T-helper 1 cell treated with Interleukin-12 subunit alpha and Interleukin-12 subunit beta and Interleukin-4 antibody, amounts not matched to agents 30 μg/mL and 1 μg/mL, for 36 hours (primary cell): Measurements from ENCODE around the gene ATP10A.

ENCODE experiments used
- H3K27ac Mint-ChIP-seq: one replicate; pipeline ENCODE4 v1.8.0; 2021; ENCODE audit warnings: mild to moderate bottlenecking, mixed read lengths
- H3K27me3 Mint-ChIP-seq: one replicate; pipeline ENCODE4 v1.8.0; 2021; ENCODE audit warnings: low read depth, mixed read lengths
- H3K36me3 Mint-ChIP-seq: one replicate; pipeline ENCODE4 v1.8.0; 2021; ENCODE audit warnings: low read depth, mixed read lengths
- H3K4me1 Mint-ChIP-seq: one replicate; pipeline ENCODE4 v1.8.0; 2021; ENCODE audit warnings: low read depth, mixed read lengths
- H3K4me3 Mint-ChIP-seq: one replicate; pipeline ENCODE4 v1.8.0; 2021; ENCODE audit warnings: mild to moderate bottlenecking, moderate library complexity, mixed read lengths
- H3K9me3 Mint-ChIP-seq: one replicate; pipeline ENCODE4 v1.8.0; 2021; ENCODE audit warnings: mixed read lengths

The ATP10A gene

GRCh38 chr15:25838191-25838870 lies 24.8 kb downstream of the ATP10A start:
- H3K4me3 Mint-ChIP-seq, result no peak overlapping the region
- peaks cover 6% of the 10 kb centered on the region for H3K36me3 Mint-ChIP-seq
- H3K27me3 Mint-ChIP-seq, result no peaks in the 10 kb centered on the region
- peaks cover 30% of the 10 kb centered on the region for H3K4me1 Mint-ChIP-seq
- no peaks in the 10 kb centered on the region for H3K9me3 Mint-ChIP-seq
- no peak overlapping the region for H3K27ac Mint-ChIP-seq

GRCh38 chr15:25832158-25832557 lies 31.0 kb downstream of the ATP10A start:
- no peak overlapping the region for H3K4me3 Mint-ChIP-seq
- no peaks in the 10 kb centered on the region for H3K27me3 Mint-ChIP-seq
- H3K4me1 Mint-ChIP-seq, result peaks cover 29% of the 10 kb centered on the region
- H3K36me3 Mint-ChIP-seq, result peaks cover 22% of the 10 kb centered on the region
- no peak overlapping the region for H3K27ac Mint-ChIP-seq
- peaks cover 4% of the 10 kb centered on the region for H3K9me3 Mint-ChIP-seq

GRCh38 chr15:25830844-25831451 lies 32.2 kb downstream of the ATP10A start:
- Mint-ChIP-seq H3K36me3 (peaks cover 24% of the 10 kb centered on the region), H3K27ac (no peak overlapping the region)

GRCh38 chr15:25829073-25829472 lies 34.1 kb downstream of the ATP10A start:
- Mint-ChIP-seq H3K4me3 (no peak overlapping the region), H3K27ac (no peak overlapping the region), H3K27me3 (no peaks in the 10 kb centered on the region), H3K9me3 (peaks cover 17% of the 10 kb centered on the region), H3K36me3 (peaks cover 30% of the 10 kb centered on the region), H3K4me1 (peaks cover 33% of the 10 kb centered on the region)

More at GRCh38 chr15:25830844-25831451, 32.2 kb downstream of the ATP10A start:
- Mint-ChIP-seq H3K9me3 (peaks cover 13% of the 10 kb centered on the region), H3K27me3 (no peaks in the 10 kb centered on the region), H3K4me3 (no peak overlapping the region), H3K4me1 (peaks cover 28% of the 10 kb centered on the region)

GRCh38 chr15:25825207-25825606 lies 37.9 kb downstream of the ATP10A start:
- Mint-ChIP-seq H3K4me1 (peaks cover 36% of the 10 kb centered on the region), H3K4me3 (no peak overlapping the region), H3K27me3 (no peaks in the 10 kb centered on the region), H3K36me3 (peaks cover 27% of the 10 kb centered on the region), H3K9me3 (peaks cover 17% of the 10 kb centered on the region), H3K27ac (no peak overlapping the region)

- Mint-ChIP-seq H3K4me1 (peaks cover 35% of the 10 kb centered on the region), H3K27me3 (no peaks in the 10 kb centered on the region), H3K27ac (no peak overlapping the region), H3K36me3 (peaks cover 25% of the 10 kb centered on the region), H3K9me3 (peaks cover 17% of the 10 kb centered on the region), H3K4me3 (no peak overlapping the region)
Observed at GRCh38 chr15:25824618-25825017, 38.5 kb downstream of the ATP10A start.

GRCh38 chr15:25812845-25813244 lies 50.3 kb downstream of the ATP10A start:
- H3K27ac Mint-ChIP-seq, result no peak overlapping the region
- peaks cover 13% of the 10 kb centered on the region for H3K36me3 Mint-ChIP-seq
- H3K4me3 Mint-ChIP-seq, result no peak overlapping the region
- H3K9me3 Mint-ChIP-seq, result no peaks in the 10 kb centered on the region
- peaks cover 55% of the 10 kb centered on the region for H3K4me1 Mint-ChIP-seq
- H3K27me3 Mint-ChIP-seq, result no peaks in the 10 kb centered on the region

GRCh38 chr15:25812073-25812472 lies 51.1 kb downstream of the ATP10A start:
- peak overlapping the region; percentile 45 for H3K27ac Mint-ChIP-seq
- peak overlapping the region; percentile 75 for H3K4me3 Mint-ChIP-seq
- no peaks in the 10 kb centered on the region for H3K27me3 Mint-ChIP-seq
- peaks cover 13% of the 10 kb centered on the region for H3K36me3 Mint-ChIP-seq
- peaks cover 53% of the 10 kb centered on the region for H3K4me1 Mint-ChIP-seq
- H3K9me3 Mint-ChIP-seq, result no peaks in the 10 kb centered on the region

- Mint-ChIP-seq H3K27ac (peak overlapping the region; percentile 57), H3K4me3 (peak overlapping the region; percentile 75), H3K36me3 (peaks cover 15% of the 10 kb centered on the region), H3K4me1 (peaks cover 55% of the 10 kb centered on the region), H3K27me3 (no peaks in the 10 kb centered on the region), H3K9me3 (no peaks in the 10 kb centered on the region)
Observed at GRCh38 chr15:25811481-25811906, 51.6 kb downstream of the ATP10A start.

- H3K9me3 Mint-ChIP-seq, result no peaks in the 10 kb centered on the region
- H3K4me3 Mint-ChIP-seq, result peak overlapping the region; percentile 75
- H3K36me3 Mint-ChIP-seq, result peaks cover 15% of the 10 kb centered on the region
- H3K27me3 Mint-ChIP-seq, result no peaks in the 10 kb centered on the region
- H3K4me1 Mint-ChIP-seq, result peaks cover 57% of the 10 kb centered on the region
- H3K27ac Mint-ChIP-seq, result peak overlapping the region; percentile 57
Observed at GRCh38 chr15:25810631-25811091, 52.5 kb downstream of the ATP10A start.

GRCh38 chr15:25810154-25810553 lies 53.0 kb downstream of the ATP10A start:
- H3K36me3 Mint-ChIP-seq, result peaks cover 13% of the 10 kb centered on the region
- peaks cover 57% of the 10 kb centered on the region for H3K4me1 Mint-ChIP-seq
- H3K4me3 Mint-ChIP-seq, result no peak overlapping the region
- no peaks in the 10 kb centered on the region for H3K9me3 Mint-ChIP-seq
- no peaks in the 10 kb centered on the region for H3K27me3 Mint-ChIP-seq
- H3K27ac Mint-ChIP-seq, result no peak overlapping the region

- Mint-ChIP-seq H3K4me3 (no peak overlapping the region), H3K9me3 (no peaks in the 10 kb centered on the region), H3K4me1 (peaks cover 30% of the 10 kb centered on the region), H3K27me3 (no peaks in the 10 kb centered on the region), H3K27ac (no peak overlapping the region), H3K36me3 (peaks cover 9% of the 10 kb centered on the region)
Observed at GRCh38 chr15:25807063-25807462, 56.1 kb downstream of the ATP10A start.

- H3K9me3 Mint-ChIP-seq, result no peaks in the 10 kb centered on the region
- H3K4me1 Mint-ChIP-seq, result peaks cover 13% of the 10 kb centered on the region
- no peaks in the 10 kb centered on the region for H3K27me3 Mint-ChIP-seq
Observed at GRCh38 chr15:25805031-25805430, 58.1 kb downstream of the ATP10A start.

GRCh38 chr15:25804451-25804850 lies 58.7 kb downstream of the ATP10A start:
- Mint-ChIP-seq H3K36me3 (peaks cover 9% of the 10 kb centered on the region), H3K9me3 (no peaks in the 10 kb centered on the region), H3K27me3 (no peaks in the 10 kb centered on the region), H3K4me1 (peaks cover 13% of the 10 kb centered on the region), H3K4me3 (no peak overlapping the region), H3K27ac (no peak overlapping the region)

More at GRCh38 chr15:25805031-25805430, 58.1 kb downstream of the ATP10A start:
- Mint-ChIP-seq H3K27ac (no peak overlapping the region), H3K36me3 (peaks cover 9% of the 10 kb centered on the region), H3K4me3 (no peak overlapping the region)

- Mint-ChIP-seq H3K4me1 (peaks cover 16% of the 10 kb centered on the region), H3K27me3 (no peaks in the 10 kb centered on the region)
Observed at GRCh38 chr15:25803541-25803940, 59.6 kb downstream of the ATP10A start.

More at GRCh38 chr15:25803541-25803940, 59.6 kb downstream of the ATP10A start:
- H3K36me3 Mint-ChIP-seq, result peaks cover 7% of the 10 kb centered on the region
- no peak overlapping the region for H3K27ac Mint-ChIP-seq
- no peak overlapping the region for H3K4me3 Mint-ChIP-seq
- no peaks in the 10 kb centered on the region for H3K9me3 Mint-ChIP-seq
